Tibial nerve (tissue), 4 donors: ENCODE results near the gene OR52N5. TPM values are rescaled to one million over a fixed set of nuclear protein-coding genes. Genes with fewer than 3 reads are reported as not detected.

Experiments used
- DNase-seq, 2 donors: peaks; one replicate each; pipeline ENCODE4 v3.0.0-alpha.2; 2019; ENCODE audit warnings: low spot score in 2 of 2
- H3K27ac ChIP-seq, 4 donors: fragments of 200-600 bp; sonication (generic) in 3 of 4; one replicate each; pipeline ENCODE4 v1.5.1; 2017 to 2019; ENCODE audit warnings: mild to moderate bottlenecking in 1 of 4
- H3K27me3 ChIP-seq, 2 donors: fragments of 200-600 bp; sonication (generic) in 1 of 2; one replicate each; pipeline versions ENCODE4 v1.5.1 to v1.6.0; 2017 to 2019
- H3K36me3 ChIP-seq, 3 donors: fragments of 200-600 bp; sonication (generic); one replicate each; pipeline ENCODE4 v1.5.1; 2018 to 2019
- H3K4me1 ChIP-seq, 4 donors: fragments of 200-600 bp; sonication (generic) in 3 of 4; one replicate each; pipeline ENCODE4 v1.5.1; 2017 to 2019
- H3K4me3 ChIP-seq, 4 donors: fragments of 200-600 bp; sonication (generic) in 3 of 4; one replicate each; pipeline ENCODE4 v1.5.1; 2017 to 2019; ENCODE audit warnings: mild to moderate bottlenecking in 1 of 4, moderate library complexity in 1 of 4
- H3K9me3 ChIP-seq, 4 donors: fragments of 200-600 bp; sonication (generic) in 3 of 4; one replicate each; pipeline ENCODE4 v1.5.1; 2017 to 2019
- CTCF ChIP-seq, 5 experiments: fragments of 200-600 bp in 3 of 5; fragments of 450-650 bp in 2 of 5; sonication (generic) in 3 of 5; IDR thresholded peaks; one replicate each; pipeline ENCODE4 v1.5.1; 2016 to 2019; ENCODE audit warnings: antibody characterized with exemption in 5 of 5, mild to moderate bottlenecking in 3 of 5, moderate library complexity in 2 of 5
- EP300 ChIP-seq, 2 donors: sonication (generic); formaldehyde crosslinking; IDR thresholded peaks; one replicate each; pipeline ENCODE4 v1.6.1; 2017; ENCODE audit warnings: antibody characterized with exemption in 2 of 2, mild to moderate bottlenecking in 1 of 2
- POLR2A ChIP-seq, 2 donors: fragments of 450-650 bp; IDR thresholded peaks; one replicate each; pipeline ENCODE4 v1.6.1; 2017; ENCODE audit warnings: antibody characterized with exemption in 2 of 2, mild to moderate bottlenecking in 2 of 2, moderate library complexity in 2 of 2
- WGBS, 2 donors: methylation state at CpG; one replicate each; pipeline ENCODE4 v1.1.5; 2018; 5-methylcytosine and 5-hydroxymethylcytosine counted together
- total RNA-seq, 4 donors: library from RNA; depleted of rRNA; stranded (reverse); fragments of >200 nt; gene quantifications; one replicate each; pipeline ENCODE4 v1.1.0, GENCODE V29; 2016

OR52N5 gene
- total RNA-seq, 4 donors from 2014 or later = not detected

- TF ChIP-seq CTCF (IDR thresholded peaks at IDR 0.05) = no peak
- TF ChIP-seq EP300 (IDR thresholded peaks at IDR 0.05) = no peak
- TF ChIP-seq POLR2A (IDR thresholded peaks at IDR 0.05) = no peak
- Histone ChIP-seq H3K27me3 (no peaks in the 10 kb centered on the region), H3K36me3 (no peaks in the 10 kb centered on the region), H3K4me1 (no peaks in the 10 kb centered on the region), H3K9me3 (no peaks in the 10 kb centered on the region), H3K27ac (no peak overlapping the region), H3K4me3 (no peak overlapping the region)
- no peak for DNase-seq
- WGBS, 2 donors = 93 to 94% methylated on average over 1 of the region's 1 CpG
These were observed 55.5 kb downstream of the OR52N5 start for GRCh38 chr11:5727691-5728090.

GRCh38 chr11:5726351-5726750 lies 56.8 kb downstream of the OR52N5 start:
- no peaks in the 10 kb centered on the region for H3K36me3 ChIP-seq
- TF ChIP-seq CTCF (IDR thresholded peaks at IDR 0.05) (no peak), EP300 (IDR thresholded peaks at IDR 0.05) (no peak), POLR2A (IDR thresholded peaks at IDR 0.05) (no peak)
- DNase-seq = no peak
- 83 to 96% methylated on average over 1 of the region's 1 CpG for WGBS, 2 donors
- H3K27me3 ChIP-seq = no peaks in the 10 kb centered on the region
- H3K9me3 ChIP-seq = no peaks in the 10 kb centered on the region
- H3K4me1 ChIP-seq = no peaks in the 10 kb centered on the region
- no peak overlapping the region for H3K4me3 ChIP-seq
- H3K27ac ChIP-seq = no peak overlapping the region

Other genes with a start within 250 kb of the OR52N5 start
- gene OR52H1, start 234.8 kb downstream of the OR52N5 start, total RNA-seq = 1 to 10 TPM in 2 of 4 donors, under 1 TPM in 1, not detected in 1; 0.84 to 7.5 (median 1.3) TPM
- not detected for gene OR52B6, start 202.5 kb downstream of the OR52N5 start, total RNA-seq
- 1 to 10 TPM; 1.2 to 5.9 (median 2.5) TPM for gene TRIM6, start 186.7 kb downstream of the OR52N5 start, total RNA-seq
- 1 to 10 TPM; 2.2 to 6.1 (median 3.1) TPM for gene TRIM34, start 158.4 kb downstream of the OR52N5 start, total RNA-seq
- gene TRIM5, start 98.3 kb downstream of the OR52N5 start, total RNA-seq = 10 to 100 TPM; 16.9 to 38.7 (median 26.1) TPM
- 100 to 1,000 TPM in 2 of 4 donors, 10 to 100 TPM in 2; 78.3 to 131 (median 100) TPM for gene TRIM22, start 93.6 kb downstream of the OR52N5 start, total RNA-seq
- gene OR56B1, start 46.9 kb downstream of the OR52N5 start, total RNA-seq = under 1 TPM in 2 of 4 donors, not detected in 2; 0.20 to 0.63 TPM
- gene OR52N4, start 29.1 kb downstream of the OR52N5 start, total RNA-seq = under 1 TPM in 2 of 4 donors, not detected in 2; 0.44 to 0.98 TPM
- gene OR52N1, start 7.9 kb upstream of the OR52N5 start, total RNA-seq = under 1 TPM in 1 of 4 donors, not detected in 3; 0.30 TPM
- not detected for gene OR52N2, start 25.6 kb upstream of the OR52N5 start, total RNA-seq
- not detected for gene OR52E6, start 58.5 kb upstream of the OR52N5 start, total RNA-seq
- gene OR52E8, start 74.3 kb upstream of the OR52N5 start, total RNA-seq = not detected
- not detected for gene OR52E4, start 97.3 kb upstream of the OR52N5 start, total RNA-seq
- not detected for gene OR52E5, start 109.9 kb upstream of the OR52N5 start, total RNA-seq
- not detected for gene OR56A3, start 158.9 kb upstream of the OR52N5 start, total RNA-seq
- gene OR56A5, start 185.1 kb upstream of the OR52N5 start, total RNA-seq = not detected
- gene OR52L1, start 203.6 kb upstream of the OR52N5 start, total RNA-seq = not detected
- not detected for gene OR56A4, start 223.6 kb upstream of the OR52N5 start, total RNA-seq
- gene OR56A1, start 247.4 kb upstream of the OR52N5 start, total RNA-seq = not detected